NK-92 (cell line): Measurements from ENCODE around the gene STK32B.
"Not testable (repeated sequence)": the region's sequence is repeated elsewhere in the genome, so short reads cannot be mapped to it uniquely, and the experiment has no call there.

Experiments used
- DNase-seq: peaks from one replicate; lab custom pipeline; 2025; ENCODE audit not compliant: unreplicated experiment; lab: John Stamatoyannopoulos, UW

STK32B gene

DNA sequence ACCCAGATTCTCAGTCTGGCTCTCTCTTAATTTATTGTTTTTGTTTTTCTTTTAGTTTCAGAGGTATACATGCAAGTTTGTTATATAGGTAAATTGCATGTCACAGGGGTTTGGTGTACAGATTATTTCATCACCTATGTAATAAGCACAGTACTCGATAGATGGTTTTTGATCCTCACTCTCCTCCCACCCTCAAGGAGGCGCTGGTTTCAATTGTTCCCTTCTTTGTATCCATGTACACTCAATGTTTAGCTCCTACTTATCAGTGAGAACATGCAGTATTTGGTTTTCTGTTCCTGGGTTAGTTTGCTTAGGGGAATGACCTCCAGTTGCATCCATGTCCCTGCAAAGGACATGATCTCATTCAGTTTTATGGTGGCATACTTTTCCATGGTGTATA is 198.4 kb downstream of the STK32B start:
- no peak for DNase-seq

DNA sequence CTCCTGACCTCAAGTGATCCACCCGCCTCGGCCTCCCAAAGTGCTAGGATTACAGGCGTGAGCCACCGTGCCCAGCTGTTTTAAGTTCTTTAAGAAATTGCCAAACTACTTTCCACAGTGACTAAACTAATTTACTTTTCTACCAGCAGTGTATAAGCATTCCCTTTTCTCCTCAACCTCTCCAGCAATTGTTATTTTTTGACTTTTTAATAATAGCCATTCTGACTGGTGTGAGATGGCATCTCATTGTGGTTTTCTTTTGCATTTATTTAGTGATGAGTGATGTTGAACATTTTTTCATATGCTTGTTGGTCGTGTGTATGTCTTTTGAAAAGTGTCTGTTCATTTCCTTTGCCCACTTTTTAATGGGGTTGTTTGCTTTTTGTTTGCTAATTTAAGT is 199.3 kb downstream of the STK32B start:
- DNase-seq: not testable (repeated sequence)

DNA sequence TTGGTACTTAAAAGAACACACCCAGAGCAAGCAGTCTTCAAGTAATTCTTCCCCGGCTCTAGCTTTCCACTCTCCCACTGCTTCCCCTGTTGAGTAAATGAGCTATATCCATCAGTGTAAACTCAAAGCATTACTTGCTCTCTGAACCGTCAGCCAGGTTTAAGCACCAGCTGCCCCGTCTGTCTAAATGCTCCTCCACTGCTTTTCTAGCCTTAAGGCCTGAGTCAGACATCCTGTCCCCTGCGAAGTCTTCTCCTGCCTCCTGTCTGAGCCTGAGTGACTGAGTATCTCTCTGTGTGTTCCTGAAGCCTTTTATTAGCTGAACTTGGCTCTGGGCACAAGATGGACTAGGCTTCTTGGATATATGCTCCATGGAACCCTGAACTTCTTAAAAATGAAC is 205.1 kb downstream of the STK32B start:
- DNase-seq: no peak

DNA sequence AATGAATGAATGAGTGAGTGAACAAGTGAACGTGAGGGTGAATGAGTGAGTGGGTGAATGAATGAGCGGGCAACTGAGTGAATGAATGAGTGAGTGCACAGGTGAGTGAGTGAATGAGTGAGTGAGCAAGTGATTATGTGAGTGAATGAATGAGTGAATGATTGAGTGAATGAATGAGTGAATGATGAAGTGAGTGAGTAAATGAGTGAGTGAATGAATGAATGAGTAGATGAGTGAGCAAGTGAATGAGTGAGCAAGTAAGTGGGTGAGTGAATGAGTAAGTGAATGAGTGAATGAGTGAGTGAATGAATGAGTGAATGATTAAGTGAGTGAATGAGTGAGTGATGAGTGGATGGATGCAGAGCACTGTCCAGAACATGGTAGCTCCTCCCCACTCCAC is 205.8 kb downstream of the STK32B start:
- no peak for DNase-seq

DNA sequence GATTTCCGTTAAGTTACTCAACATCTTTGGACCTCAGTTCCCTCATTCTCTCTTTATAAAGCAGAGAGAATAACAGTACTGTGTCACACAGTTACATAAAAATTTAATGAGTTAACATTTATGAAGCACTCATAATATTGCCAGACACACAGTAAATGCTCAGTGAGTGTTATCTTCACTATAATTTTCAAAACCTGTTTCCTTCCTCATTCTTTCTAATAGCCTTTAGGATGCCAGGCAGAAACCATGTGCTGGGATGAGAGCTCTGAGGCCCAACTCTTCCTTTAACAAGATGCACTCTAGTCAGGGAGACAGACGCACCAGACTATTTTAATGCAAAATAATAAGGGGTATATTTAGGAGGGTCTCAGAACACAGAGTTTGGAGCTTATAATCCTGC is 208.2 kb downstream of the STK32B start:
- no peak for DNase-seq

DNA sequence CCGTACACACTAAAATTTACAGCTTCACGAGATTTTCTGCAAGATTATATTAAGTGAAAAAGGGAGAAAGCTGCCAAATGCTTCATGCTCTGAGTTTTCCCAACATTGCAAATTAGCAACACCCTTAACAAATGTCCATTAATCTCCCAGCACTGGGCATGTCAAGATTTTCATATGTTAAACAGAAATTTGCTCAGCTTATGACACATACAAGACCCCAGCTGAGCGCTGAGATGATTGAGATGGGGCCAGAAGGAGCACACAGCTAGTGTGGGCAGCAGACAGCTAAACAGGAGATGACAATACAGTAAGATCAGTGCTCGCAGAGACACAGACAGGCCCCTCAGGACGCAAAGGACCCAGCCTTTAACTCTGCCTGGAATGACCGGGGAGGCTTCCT is 208.8 kb downstream of the STK32B start:
- DNase-seq: no peak

DNA sequence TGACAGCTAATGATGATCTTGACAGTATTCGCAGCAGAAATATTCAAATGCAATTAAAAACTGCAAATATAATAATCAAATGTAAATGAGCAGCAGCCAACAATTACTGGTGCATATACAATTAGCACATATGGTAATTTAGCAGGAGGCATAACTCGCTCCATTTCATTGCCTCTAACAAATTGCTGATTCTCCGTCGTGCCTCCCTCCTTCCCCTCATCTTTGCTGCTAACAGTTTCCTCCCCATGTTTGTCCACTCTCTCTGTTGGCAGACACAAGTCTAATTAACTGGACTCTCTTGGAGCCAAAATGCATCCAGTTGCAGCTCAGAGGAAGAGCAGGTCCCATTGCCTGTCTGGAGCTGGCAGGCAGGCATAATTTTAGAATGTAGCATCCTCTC is 210.6 kb downstream of the STK32B start:
- no peak for DNase-seq

DNA sequence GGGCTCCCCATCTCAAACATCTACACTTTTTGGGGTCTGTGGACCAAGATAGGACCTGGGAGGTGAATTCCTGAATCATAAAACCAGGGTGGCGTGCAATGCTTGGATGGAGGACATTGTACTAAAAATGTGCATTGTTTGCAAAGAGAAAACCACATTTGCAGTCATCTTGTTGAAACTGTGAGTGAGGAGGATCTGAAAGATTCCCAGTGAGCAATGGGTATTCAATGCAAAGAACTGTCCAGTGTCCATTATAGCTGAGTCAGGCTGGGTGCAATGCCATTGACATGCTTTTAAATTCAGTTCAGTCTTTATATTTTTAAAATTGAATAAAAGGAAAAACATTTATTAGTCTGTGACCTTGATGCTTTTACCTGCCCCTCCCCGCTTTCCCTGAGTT is 215.7 kb downstream of the STK32B start:
- DNase-seq: no peak

DNA sequence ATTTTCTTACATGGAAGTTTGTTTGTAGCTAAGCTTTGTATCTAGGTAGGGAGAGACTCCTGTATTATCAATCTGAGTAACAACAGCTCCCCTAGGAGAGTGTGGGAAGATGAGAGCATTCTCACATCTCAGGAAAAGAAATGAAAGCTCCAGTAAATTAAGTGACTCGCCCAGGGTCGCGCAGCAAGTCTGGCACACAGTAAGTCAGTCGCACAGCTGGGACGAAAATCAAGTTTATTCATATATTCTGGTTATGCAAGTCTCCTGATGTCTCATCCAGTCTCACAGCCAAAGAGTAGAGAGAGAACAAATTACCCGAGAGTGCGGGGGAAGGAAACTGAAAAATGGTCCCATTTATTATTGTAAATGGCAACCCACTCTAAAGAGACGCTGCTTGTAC is 216.1 kb downstream of the STK32B start:
- no peak for DNase-seq

DNA sequence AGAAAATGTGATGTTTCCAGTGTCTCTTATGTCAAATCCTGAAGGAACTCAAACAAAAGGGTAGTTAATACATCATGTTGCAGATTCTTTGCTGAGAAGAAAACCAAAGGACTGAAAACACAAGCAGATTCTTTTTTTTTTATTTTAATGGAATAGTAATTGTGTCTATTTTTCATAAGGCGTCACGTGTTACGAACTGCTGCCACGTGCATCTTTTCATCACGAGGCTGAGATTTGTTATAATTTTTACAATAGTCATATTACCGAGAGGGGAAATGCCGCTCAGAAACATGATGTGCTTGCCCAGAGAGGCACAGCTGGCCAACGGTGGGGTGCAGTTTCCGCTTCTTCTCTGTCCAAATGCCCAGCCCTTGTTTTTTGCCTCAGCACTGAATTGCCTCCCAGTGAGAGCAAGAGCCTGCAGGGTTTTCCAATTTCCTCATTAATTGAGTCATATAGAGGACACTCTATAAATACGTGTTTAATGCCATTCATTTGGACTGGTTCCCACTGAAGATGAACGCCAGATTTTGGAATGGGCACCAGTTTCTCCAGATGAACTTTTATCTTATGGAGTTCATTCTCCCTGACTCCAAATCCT is 225.3 kb downstream of the STK32B start:
- no peak for DNase-seq

DNA sequence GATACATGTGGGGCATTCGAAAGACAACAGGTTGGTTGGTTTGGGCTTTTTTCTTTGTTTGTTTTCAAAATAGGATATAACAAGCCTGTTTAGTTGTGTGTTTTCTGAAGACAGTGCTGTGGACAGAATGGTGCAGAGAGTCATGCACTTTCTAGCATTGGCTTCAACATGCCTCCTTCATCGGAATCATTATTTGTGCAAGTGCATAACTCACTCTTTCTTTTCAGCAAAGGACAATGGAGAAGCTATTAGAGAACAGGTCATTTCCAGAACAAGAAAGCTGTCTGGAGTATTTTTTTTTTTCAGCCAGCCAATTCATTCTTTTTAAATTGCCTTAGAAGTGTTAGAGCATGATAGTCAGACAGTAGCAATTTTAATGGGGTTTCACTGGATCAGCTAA is 225.8 kb downstream of the STK32B start:
- DNase-seq: no peak

DNA sequence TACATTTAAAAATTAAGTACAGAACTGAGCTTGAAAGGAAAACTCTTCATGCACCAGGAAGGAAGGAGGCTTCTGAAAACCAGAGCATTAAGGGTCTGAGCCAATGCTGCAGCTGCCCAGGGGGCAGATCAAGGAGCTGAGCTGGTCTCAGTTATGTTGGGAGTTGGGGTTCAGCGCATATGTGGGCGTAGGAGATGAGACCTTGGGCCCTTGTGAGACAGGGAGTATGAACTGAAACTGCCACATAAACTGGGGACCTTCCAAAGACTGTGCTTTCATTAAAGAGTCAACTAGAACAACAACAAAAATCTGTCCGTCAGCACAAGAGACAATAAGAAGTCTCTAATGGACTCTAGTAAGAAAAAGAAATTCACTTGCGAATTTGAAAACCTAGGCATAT is 226.9 kb downstream of the STK32B start:
- DNase-seq: no peak

DNA sequence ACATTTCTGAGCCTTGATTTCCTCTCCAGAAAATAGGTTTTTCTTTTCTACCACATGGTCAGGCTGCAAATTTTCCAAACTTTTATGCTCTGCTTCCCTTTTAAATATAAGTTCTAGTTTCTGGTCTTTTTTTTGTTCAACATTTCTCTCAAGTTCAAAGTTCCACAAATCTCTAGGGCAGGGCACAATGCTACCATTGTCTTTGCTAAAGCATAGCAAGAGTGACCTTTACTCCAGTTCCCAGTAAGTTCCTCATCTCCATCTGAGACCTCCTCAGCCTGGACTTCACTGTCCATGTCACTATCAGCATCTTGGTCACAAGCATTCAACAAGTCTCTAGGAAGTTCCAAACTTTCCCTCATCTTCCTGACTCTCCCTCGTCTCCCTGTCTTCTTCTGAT is 228.8 kb downstream of the STK32B start:
- not testable (repeated sequence) for DNase-seq

DNA sequence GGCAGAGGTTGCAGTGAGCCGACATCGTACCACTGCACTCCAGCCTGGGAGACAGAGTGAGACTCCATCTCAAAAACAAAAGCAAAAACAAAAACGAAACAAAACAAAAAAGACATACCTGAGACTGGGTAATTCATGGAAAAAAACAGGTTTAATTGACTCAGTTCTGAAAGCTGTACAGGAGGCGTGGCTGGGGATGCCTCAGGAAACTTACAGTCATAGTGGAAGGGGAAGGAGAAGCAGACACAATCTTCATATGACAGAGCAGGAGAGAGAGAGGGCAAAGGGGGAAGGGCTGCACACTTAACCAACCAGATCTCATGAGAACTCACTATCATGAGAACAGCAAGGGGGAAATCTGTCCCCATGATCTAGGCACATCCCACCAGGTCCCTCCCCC is 229.5 kb downstream of the STK32B start:
- no peak for DNase-seq

DNA sequence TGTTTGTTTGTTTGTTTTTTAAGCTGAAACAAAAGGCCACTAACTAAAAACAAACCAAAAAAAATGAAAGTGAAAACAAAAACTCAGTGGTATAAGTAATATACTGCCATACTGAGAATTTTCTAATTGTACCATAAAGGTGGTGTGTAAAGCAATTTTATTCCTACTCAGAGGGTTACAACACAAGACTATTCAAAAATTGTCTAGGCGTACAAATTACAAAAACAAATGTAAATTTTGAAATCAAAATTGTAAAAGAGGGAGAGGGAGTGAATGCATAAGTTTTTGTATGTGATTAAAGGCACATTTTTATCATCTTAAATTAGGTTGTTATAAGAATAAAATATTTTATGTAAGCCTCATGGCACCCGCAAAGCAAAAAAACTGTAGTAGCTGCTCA is 232.6 kb downstream of the STK32B start:
- DNase-seq: no peak

DNA sequence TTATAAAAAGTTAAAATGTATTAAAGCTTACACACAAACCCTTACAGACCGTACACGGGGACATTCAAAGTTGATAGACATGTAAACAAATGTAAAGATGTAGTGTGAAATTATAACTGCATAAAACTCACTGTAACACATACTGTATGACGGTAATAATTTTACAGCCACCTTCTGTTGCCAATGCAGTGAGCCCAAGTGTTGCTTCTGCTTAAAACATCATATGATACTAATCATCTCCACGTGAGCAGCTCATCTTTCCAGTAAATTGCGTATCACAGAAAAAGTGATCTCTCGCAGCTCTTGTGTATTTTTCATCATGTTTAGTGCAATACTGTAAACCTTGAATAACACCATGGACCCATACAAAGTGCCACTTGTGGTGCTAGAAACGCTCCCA is 233.2 kb downstream of the STK32B start:
- DNase-seq: no peak

DNA sequence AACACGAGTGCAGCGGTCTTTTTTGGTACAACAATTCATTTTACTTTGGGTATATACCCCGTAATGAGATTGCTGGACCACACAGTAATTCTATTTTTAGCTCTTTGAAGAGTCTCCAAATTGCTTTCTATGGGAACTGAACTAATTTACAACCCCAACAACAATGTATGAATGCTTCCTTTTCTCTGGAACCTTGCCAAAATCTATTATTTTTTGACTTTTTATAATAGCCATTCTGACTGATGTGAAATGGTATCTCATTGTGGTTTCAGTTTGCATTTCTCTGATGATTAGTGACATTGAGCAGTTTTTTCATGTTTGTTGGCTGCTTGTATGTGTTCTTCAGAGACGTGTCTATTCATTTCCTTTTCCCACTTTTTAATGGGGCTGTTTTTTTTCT is 240.8 kb downstream of the STK32B start:
- no peak for DNase-seq

DNA sequence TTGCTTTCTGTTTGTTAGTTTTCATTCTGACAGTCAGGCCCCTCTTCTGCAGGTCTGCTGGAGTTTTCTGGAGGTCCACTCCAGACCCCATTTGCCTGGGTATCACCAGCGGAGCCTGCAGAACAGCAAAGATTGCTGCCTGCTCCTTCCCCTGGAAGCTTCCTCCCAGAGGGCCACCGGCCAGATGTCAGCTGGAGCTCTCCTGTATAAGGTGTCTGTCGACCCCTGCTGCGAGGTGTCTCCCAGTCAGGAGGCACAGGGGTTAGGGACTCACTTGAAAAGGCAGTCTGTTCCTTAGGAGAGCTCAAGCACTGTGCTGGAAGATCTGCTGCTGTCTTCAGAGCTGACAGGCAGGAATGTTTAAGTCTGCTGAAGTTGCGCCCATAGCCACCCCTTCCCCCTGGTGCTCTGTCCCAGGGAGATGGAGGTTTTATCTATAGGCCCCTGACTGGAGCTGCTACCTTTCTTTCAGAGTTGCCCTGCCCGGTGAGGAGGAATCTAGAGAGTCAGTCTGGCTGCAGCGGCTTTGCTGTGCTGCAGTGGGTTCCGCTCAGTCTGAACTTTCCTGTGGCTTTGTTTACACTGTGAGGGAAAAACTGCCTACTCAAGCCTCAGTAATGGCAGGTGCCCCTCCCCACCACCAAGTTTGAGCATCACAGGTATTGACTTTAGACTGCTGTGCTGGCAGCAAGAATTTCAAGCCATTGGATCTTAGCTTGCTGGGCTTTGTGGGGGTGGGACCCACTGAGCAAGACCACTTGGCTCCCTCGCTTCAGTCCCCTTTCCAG is 246.9 kb downstream of the STK32B start:
- not testable (repeated sequence) for DNase-seq

DNA sequence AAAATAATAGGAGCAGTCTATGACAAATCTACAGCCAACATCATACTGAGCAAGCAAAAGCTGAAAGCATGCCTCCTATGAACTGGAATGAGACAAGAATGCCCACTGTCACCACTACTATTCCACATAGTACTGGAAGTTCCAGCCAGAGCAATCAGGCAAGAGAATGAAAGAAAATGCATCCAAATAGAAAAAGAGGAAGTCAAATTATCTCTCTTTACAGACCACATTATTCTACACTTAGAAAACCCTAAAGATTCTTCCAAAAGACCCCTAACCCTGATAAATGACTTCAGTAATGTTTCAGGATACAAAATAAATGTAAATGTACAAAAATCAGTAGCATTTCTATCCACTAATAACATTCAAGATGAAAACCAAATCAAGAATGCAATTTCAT is 249.0 kb downstream of the STK32B start:
- DNase-seq: no peak

DNA sequence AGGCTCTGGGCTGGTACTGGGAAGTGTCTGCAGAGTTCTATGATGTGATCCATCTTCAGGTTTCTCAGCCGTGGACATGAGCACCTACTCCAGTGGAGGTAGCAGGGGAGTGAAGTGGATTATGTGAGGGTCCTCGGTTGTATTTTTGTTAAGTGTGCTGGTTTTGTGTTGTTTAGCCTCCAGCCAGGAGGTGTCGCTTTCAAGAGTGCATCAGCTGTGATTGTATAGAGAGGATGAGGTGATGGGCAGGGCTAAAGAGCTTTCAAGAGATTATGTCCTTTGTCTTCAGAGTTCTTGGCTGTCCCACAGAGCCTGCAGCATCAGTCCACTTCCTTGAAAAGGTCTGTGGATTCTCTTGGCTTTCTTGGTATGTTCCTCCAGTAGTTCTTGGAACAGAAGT is 256.6 kb downstream of the STK32B start:
- DNase-seq: no peak

DNA sequence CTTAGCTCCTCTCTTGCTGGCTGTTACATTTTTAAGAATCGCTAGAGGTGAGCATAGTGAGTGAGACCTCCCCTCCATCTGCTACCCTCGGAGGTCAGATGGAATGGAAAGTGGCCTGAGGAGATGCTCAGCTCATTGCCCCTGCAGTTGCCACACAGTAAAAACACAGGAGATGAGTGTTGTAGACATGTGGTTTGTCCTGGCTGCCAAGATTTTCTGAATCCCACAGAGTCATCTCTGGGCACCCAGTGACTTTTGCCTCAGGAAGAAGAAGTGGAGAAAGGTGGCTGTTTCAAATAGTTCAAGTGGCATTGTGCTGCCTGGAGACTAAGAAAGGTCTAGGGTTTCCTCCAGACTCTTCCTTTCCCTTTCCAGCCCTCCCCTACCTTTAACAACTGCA is 271.0 kb downstream of the STK32B start:
- DNase-seq: no peak

DNA sequence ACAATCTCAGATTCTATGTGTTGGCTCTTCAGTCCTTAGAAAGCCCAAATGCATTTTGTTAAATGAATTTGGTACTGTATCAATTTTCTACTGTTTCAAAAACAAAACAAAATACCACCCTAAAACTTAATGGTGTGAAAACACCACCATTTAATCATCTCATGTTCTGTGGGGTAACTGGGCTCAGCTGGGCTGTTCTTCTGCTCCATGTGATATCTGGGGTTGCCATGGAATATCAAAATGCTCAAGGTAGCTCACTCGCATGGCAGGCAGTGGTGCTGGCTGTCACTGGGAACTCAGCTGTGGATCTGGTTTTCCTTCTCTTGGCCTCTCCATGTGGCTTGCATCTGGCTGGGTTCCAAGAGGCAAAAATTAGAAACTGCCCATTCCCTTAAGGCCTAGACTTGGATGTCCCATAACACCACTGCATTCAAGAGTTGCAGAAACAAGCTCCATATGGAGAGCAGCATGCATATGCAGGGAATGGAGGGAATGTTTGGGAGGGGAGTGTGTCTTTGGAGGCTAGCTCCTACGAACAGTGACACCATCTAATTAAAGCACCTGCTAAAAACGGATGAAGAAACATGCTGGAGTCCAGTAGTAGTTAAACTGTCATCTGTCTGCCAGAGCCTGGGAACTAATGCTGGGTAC is 279.2 kb downstream of the STK32B start:
- no peak for DNase-seq
